GM19467 (cell line): ENCODE measurements around the gene SUGP2.
"Not testable (repeated sequence)": the region's sequence is repeated elsewhere in the genome, so short reads cannot be mapped to it uniquely, and the experiment has no call there.

Experiments used
- ATAC-seq: cut with Tn5 transposase; IDR thresholded peaks from one replicate; pipeline ENCODE4 v1.9.1; 2021; ENCODE audit warnings: mild to moderate bottlenecking, moderate library complexity; ENCODE audit not compliant: unreplicated experiment

The SUGP2 gene

DNA sequence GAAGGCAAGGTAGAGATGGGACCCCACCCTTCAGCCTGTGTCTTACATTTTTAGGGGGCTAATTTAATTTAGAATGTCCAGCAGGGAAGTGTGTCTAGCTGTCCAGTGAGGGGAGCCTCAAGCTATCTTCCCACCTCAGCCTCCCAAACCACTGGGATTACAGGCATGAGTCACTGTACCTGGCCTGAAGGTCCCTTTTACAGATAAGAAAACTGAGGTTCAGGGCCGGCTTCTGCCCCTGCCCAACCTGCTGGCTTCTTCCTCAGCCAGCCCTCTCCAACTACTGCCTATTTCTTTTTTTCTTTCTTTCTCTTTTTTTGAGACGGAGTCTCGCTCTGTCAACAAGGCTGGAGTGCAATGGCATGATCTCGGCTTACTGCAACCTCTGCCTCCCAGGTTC is 72.9 kb downstream of the SUGP2 start:
- no peak for ATAC-seq

DNA sequence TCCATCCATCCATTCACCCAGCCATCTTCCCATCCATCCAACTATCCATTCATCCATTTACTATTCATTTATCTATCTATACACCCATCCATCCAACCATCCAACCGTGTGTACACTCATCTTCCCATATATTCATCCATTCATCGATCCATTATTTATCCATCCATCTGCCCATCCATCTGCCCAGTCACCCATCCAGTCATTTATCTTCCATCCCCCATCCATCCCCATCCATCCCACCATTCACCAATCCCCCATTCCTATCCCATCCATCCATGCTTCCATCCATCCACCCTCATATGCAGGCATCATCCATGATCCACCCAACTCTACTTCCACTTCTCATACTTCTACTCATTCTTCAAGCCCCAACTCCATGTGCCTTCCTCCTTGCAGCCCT is 78.3 kb downstream of the SUGP2 start:
- no peak for ATAC-seq

DNA sequence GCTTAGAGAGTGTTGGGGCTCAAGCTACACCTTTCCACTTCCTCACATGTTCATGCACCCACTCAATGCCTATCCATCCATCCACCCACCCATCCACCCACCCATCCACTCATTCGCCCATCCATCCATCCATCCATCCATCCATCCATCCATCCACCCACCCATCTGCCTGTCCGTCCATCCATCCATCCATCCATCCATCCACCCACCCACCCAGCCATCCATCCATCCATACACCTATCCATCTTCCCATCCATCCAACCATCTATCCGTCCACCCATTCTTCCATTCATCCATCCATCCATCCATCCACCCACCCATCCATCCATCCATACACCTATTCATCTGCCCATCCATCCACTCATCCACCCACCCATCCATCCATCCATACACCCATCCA is 79.2 kb downstream of the SUGP2 start:
- ATAC-seq = no peak

DNA sequence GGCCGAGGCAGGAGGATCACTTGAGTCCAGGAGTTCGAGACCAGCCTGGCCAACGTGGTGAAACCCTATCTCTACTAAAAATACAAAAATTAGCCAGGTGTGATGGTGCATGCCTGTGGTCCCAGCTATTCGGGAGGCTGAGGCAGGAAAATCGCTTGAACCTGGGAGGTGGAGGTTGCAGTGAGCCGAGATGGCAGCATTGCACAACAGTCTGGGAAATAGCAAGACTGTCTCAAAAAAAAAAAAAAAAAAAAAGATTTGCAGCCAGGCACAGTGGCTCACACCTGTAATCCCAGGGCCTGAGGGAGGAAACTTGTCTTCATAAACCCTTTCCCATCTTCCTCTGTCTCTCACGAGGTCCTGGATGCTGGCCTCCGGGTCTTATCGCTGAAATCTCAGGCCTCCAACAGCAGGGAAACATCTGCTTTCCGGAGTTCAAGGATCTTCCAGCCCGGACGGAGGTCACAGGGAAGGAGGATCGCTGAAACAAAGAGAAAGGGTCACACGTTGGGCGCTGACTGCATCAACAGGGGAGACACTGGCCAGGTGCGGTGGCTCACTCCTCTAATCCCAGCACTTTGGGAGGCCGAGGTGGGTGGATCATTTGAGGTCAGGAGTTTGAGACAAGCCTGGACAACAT is 80.8 kb downstream of the SUGP2 start:
- not testable (repeated sequence) for ATAC-seq

DNA sequence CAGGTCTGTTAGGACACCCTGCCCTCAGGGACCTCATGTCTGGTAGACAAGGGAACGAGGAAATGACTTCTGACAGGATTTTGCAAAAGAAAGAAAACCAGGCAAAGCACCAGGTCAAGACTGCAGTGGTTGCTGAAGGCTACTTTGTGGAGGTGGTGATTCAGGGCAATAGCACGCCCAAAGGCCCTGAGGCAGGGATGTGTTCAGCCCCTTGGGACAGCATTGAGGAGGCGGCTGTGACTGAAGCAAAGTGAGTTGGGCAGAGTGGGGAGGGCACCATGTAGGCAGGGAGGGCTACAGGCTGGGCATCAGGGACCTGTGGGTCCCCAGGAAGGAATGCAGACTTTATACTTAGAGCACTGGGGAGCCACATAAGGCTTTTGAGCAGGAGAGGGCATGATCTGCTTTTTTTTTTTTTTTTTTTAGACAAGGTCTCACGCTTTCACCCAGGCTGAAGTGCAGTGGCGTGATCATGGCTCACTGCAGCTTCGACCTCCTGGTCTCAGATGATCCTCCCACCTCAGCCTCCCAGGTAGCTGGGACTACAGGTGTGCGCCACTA is 81.5 kb downstream of the SUGP2 start:
- no peak for ATAC-seq

DNA sequence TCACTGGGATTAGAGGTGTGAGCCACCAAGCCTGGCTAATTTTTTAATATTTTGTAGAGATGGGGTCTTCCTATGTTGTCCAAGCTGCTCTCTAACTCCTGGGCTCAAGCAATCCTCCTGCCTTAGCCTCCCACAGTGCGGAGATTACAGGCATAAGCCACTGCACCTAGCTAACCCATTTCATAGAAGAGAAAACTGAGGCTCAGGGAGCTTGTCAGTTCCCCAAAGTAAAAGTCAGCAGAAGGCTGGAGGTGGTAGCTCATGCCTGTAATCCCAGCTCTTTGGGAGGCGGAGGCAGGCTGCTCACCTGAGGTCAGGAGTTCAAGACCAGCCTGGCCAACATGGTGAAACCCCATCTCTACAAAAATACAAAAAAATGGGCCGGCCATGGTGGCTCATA is 83.5 kb downstream of the SUGP2 start:
- ATAC-seq = no peak

DNA sequence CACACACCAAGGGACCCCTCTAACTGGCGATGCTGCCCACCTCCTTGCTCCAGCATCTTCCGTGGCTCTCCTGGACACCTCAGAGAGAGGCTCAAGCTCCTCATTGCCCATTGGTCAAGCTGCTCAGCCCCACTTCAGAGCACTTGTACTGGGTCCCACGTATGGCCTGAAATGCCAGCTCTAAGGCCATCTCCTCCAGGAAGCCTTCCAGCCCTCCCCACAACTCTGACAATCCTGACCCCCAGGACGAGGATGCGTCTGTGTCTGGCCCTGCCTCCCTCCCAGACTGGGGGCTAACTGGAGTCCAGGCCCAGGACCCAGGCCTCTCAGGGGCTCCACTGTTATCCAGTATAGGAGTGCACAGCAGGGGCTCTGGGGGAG is 84.4 kb downstream of the SUGP2 start:
- ATAC-seq = no peak

DNA sequence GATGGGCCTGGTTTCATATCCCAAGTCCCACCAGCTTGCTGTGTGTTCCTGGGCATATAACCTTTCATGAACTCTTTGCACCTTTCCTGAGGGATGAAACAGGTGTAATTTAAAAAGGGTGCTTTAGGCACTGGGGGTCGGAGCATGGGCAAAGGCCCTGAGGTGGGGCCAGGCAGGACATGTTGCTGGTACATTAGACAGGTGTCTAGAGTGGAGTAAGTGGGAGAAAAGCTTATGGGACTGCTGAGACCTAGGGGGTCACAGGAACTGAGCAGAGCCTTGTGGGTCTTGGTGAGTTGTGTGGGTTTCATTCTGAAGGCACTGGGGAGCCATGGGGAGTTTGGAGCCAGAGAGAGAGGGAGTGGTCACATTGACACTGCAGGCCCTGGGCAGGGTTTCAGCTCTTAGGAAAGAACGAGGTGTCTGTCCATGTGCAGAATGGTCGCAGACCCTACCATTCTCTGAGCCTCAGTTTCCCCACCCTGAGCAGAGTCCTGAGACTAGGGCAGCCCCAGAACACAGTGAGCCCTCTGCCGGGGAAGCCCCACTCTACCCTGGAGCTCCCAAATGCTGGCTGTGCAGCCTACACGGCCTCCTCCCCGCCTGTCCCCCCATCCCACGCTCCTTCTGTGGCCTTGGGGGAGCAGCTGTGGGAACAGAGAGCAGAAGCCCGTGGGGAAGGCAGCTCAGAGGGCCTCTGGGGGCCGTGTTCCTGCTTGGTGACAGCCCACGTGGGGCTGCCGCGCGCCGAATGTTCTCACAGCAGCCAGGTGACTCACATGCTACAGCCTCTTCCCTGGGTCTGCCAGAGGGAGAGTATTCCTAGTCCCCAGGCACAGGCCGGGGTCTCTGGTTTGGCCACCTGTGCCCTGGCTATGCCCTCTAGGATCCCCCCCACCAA is 85.0 kb downstream of the SUGP2 start:
- ATAC-seq = no peak

DNA sequence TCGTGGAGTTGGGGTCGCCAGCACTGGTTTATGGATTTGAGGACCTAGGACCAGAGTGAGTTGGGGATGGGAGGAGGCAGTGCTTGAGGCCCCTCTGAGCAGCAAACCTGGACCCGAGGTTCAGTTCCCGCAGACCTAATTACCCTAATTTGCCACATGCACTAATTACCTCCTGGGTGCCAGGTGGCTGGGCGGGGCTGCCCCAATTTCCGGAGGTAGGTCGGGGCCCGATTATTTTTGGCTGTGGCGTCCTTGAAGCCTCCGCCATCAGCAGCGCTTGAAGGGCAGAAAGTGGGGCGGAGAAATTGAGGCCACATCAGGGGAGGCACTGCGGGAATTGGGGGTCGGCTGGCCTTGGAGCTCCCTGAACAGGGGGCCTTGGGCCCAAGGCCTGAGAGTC is 86.4 kb downstream of the SUGP2 start:
- no peak for ATAC-seq

DNA sequence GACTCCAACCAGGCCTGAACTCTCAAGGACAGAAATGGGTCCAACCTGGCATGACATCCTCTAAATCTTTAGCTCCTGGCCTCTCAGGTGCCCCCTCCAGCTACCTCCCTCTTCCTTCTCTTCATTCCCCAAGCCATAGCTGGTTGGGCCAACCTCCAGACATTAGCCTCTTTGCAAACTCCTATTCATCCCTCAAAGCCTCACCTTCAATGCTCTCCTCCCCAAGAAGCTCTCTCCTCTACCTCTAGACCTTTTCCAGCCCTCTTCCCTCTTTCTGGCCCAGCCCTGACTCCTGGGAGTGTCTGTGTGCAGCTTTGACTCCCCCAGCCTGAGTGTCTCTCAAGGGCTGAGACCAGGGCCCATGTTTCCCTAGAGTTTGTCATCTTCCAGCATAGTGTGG is 87.0 kb downstream of the SUGP2 start:
- ATAC-seq = no peak

DNA sequence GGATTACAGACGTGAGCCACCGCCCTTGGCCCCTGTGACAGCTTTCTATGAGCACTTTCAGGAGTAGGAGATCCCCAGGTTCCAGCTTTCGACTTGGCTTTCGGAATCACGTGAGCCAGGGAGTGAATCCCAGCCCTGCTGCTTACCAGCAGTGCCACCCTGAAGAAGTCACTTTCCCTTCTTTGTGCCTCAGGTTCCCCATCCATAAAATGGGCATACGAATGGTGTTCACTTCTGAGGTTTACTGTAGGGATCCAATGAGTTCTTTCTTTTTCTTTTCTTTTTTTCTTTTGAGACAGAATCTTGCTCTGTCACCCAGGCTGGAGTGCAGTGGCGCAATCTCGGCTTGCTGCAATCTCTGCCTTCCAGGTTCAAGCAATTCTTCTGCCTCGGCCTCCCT is 88.0 kb downstream of the SUGP2 start:
- no peak for ATAC-seq

DNA sequence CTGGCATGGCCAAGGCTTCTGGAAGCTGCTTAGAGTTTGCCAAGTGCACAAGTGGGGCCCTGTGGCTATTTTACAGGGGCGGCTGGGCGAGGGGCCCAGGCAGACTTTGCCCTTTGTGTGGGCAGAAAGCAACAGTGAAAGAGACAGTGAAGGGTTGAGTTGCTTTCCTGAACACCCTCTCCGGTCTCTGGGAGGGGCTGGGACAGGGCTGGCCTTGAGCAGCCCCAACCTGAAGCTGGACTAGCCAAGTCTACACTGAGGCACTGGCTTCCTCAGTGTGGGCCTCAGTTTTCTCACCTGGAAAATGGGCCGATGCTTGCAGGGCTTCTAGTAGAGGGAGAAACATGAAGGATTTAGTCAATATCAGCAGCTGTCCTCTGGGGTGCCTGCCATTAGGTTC is 89.9 kb downstream of the SUGP2 start:
- ATAC-seq = no peak

DNA sequence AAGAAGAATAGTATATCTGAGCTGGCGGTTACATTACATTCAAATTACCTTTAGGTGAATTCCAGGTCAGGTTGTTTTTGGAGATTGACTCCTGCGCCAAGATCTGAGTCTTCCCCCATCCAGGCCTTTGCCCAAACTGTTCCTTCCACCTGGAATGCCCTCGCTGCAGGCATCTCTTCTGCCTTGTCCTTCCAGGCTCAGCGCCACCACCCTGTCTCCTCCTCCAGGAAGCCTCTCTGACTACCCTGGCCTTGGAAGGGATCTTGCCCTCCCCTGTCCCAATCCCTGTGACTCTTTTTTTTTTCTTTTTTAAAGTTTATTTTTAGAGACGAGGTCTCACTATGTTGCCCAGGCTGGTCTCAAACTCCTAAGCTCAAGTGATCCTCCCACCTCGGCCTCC is 90.6 kb downstream of the SUGP2 start:
- ATAC-seq = no peak

DNA sequence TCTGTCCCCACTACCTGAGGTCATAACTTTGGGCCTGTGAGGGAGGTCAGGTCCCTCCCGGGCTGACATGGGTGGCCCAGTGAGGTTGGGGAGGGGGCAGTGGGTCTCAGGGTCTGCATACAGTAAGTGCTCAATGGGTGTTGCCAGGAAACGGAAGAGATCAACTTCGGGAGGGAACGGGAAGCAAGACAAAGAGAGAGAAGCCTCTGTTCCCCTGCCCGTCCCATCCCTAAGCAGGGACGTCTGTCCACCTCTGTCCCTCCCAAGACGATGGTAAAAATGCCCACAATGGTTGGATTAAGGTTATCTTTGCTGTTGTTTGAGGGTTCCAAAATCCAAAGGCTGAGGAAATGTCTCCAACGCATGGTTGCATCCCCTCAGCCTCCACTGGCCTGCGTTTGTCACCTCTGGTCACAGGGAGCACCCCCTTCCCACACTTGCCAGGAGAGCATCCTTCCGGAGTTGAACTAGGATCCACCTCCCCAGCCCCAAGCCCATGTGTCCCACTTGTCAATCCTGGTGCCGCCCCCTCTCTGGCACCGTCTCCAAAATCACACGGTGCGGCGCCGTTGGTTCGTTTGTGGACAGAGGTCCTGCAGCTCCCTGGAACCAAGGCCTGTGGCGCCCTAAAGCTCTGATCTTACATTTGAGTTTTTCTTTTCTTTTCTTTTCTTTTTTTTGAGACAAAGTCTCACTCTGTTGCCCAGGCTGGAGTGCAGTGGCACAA is 91.5 kb downstream of the SUGP2 start:
- no peak for ATAC-seq
